Activated T-helper 1 cell treated with anti-CD3 and anti-CD28 coated beads, Interleukin-2, amount 50 U/mL, for 16 hours (primary cell): ENCODE measurements around the gene RAB8B.

ENCODE experiments used
- DNase-seq, 2 donors: peaks; one replicate each; pipeline ENCODE4 v3.0.0-alpha.2; 2020; ENCODE audit warnings: low read depth in 1 of 2, low spot score in 1 of 2

Gene RAB8B

GRCh38 chr15:63305260-63305659, 115.9 kb downstream of the RAB8B start:
- DNase-seq: no peak

DNA sequence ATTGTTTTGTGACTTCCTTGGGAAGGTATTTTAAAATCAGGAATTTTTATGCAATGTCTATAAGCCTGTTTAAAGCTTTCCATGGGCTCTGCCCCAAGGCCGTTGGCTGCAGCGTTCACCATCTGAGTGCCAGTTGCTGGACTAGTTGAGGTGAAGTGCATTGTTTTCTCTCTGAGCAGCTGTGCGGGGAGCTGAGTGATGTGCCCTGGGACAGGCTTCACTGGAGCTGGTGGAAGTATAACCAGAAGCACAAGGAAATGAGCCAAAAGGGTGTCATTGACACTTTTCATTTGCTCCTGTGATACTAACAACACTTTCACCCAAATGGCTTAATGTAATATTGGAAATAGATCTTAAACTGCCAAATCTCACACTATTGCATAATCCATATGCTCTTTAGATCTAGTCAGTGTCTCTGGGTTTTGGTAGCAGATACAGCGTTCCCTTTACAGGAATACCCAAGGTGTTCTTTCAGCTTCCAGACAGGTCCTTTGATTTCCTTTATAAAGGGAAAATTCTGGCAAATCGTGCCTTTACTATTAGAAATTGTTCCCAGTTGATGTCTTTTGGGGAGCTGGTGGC, 117.2 kb downstream of the RAB8B start:
- no peak for DNase-seq

GRCh38 chr15:63308491-63308890, 119.1 kb downstream of the RAB8B start:
- no peak for DNase-seq

DNA sequence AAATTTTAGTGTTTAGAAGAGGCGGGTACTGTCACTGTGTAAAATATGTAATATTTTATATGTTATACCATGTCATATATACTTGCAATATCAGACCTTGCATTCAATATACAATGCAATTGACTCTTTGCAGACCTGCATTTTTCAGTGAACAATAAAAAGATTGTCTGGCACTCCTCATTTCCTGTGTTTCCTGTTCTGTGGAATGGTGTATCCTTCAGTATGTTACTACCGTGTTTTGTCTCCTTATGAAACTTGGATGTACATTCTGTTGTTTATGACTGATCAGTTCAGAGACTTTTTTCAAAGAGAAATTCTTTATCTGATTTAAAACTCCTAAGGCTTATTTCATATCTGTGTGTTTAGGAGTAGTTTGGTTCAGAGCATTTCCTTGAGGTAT, 119.5 kb downstream of the RAB8B start:
- no peak for DNase-seq

DNA sequence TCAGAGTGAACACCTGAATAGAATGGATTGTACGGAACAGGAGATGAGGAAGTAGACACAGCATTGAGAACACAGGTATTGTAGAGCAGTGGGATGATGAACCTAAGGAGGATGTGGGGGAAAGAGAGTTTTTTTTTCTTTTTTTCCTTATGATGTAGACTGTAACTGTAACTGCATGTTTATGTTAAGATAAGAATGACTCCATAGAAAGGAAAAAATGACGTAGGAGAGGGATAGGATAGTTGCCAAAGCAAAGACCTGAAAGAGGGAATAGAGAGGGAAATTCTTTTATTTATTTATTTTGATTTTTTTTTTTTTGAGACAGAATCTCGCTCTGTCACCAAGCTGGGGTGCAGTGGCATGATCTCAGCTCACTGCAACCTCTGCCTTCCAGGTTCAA, 121.2 kb downstream of the RAB8B start:
- no peak for DNase-seq

- DNase-seq: no peak
These were observed 122.9 kb downstream of the RAB8B start for GRCh38 chr15:63312286-63312685.

- DNase-seq: no peak
These were observed 124.4 kb downstream of the RAB8B start for GRCh38 chr15:63313825-63314224.

DNA sequence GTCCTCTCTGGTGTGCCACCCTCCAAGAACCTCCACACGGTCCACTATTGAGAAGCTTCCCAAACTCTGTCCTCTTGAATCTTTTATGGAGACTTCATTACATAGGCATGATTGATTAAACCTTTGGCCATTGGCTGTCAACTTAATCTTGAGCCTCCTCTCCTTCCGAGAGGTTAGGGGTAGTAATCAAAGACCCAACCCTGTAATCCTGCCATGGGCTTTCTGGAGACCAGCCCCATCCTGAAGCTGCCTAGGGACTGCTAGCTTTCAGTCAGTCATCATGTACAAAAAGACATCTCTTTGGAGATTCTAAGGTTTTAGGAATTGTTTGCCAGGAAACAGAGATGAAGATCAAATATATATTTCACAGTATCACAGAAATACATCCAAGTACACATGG, 125.0 kb downstream of the RAB8B start:
- no peak for DNase-seq
